ENCODE results near the gene SPHK2.
A peak's percentile ranks its signal among the peaks of the same experiment; 100 is the strongest.

SPHK2 gene

DNA sequence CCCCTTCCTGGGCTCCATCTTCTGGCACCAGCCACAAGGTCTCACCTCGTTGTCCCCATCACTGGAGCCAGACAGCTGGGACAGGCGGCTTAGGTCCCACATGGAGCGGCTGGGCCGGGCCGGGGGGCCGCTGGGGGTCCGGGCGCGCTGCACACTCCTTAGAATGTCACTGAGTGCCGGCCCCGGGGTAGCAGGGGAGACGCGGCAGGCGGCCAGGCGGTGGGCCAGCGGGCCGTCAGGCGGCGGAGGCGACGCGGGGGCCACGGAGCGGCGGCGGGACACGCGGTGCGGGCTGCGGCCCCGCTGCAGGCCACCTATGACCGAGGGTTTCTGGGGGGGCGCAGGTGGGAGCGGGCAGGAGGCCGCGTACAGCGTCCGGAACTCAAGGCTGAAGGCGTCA, 15.9 kb upstream of the SPHK2 start:
- in situ Hi-C loops (cut with HindIII; ENCODE audit: low sequenced_read_pairs), result no loop called here
- TF ChIP-seq CTCF (IDR thresholded peaks at IDR 0.05; ENCODE audit: low read depth, low read length, missing control alignments), result no peak
- DNase-seq (ENCODE audit: low read depth), result no peak
- H3K4me3 ChIP-seq (ENCODE audit: low read depth, low read length), result no peak overlapping the region

DNA sequence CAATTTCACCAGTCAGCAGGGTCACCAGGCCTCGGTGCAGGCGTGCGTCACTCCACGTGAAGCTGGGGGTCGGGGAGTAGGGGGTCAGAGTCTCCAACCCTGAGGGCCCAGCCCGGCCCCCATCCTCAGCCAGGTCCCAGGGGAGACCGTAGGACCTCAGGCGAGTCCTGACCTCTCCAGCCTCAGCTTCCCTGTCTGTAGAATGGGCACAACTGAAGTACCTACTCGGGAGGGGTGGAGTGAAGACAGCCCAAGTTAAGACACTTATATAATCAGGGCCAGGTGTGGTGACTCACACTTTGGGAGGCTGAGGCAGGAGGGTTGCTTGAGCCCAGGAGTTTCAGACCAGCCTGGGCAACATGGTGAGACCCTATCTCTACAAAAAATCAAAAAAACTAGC, 15.5 kb upstream of the SPHK2 start:
- no peak overlapping the region for H3K4me3 ChIP-seq (ENCODE audit: low read depth, low read length)
- DNase-seq (ENCODE audit: low read depth), result no peak
- TF ChIP-seq CTCF (IDR thresholded peaks at IDR 0.05; ENCODE audit: low read depth, low read length, missing control alignments), result no peak
- in situ Hi-C loops (cut with HindIII; ENCODE audit: low sequenced_read_pairs), result no loop called here

GRCh38 chr19:48606463-48607358, 12.6 kb upstream of the SPHK2 start, which contains the start of gene SPACA4:
SPACA4 (plus strand) TSS chr19:48606742; CDS start chr19:48606979, 237 bp downstream.
- DNase-seq (ENCODE audit: low read depth), result no peak
- no peak for TF ChIP-seq CTCF (IDR thresholded peaks at IDR 0.05; ENCODE audit: low read depth, low read length, missing control alignments)
- H3K4me3 ChIP-seq (ENCODE audit: low read depth, low read length), result no peak within 1 kb of the TSS
- in situ Hi-C loops (cut with HindIII; ENCODE audit: low sequenced_read_pairs), result no loop called here

- H3K4me3 ChIP-seq (ENCODE audit: low read depth, low read length), result no peak overlapping the region
- in situ Hi-C loops (cut with HindIII; ENCODE audit: low sequenced_read_pairs), result no loop called here
- TF ChIP-seq CTCF (IDR thresholded peaks at IDR 0.05; ENCODE audit: low read depth, low read length, missing control alignments), result no peak
- DNase-seq (ENCODE audit: low read depth), result no peak
Observed at GRCh38 chr19:48607359-48607755, 11.9 kb upstream of the SPHK2 start.

DNA sequence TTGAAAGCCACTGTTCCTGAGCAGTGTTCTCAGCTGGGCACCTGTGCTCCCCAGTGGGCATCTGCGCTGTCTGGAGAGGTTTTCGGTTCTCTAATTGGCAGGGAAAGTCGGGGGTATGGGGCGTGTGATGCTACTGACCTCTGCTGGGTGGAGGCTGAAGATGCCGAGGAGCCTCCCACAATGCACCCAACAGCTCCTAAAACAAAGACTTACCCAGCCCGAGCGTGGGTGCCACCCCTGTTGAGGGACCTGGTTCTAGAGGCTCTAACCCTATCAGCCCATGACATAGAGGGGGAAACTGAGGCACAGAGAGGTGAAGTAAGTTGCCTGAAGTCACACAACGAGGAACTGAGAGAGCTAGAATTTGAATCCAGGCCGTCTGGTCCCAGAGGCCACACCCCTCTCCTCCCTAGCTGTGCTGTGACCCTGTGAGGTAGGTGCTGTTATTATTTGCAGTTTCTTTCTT, 10.5 kb upstream of the SPHK2 start:
- no peak for DNase-seq (ENCODE audit: low read depth)
- TF ChIP-seq CTCF (IDR thresholded peaks at IDR 0.05; ENCODE audit: low read depth, low read length, missing control alignments), result peak; percentile 62
- in situ Hi-C loops (cut with HindIII; ENCODE audit: low sequenced_read_pairs), result no loop called here
- H3K4me3 ChIP-seq (ENCODE audit: low read depth, low read length), result no peak overlapping the region

DNA sequence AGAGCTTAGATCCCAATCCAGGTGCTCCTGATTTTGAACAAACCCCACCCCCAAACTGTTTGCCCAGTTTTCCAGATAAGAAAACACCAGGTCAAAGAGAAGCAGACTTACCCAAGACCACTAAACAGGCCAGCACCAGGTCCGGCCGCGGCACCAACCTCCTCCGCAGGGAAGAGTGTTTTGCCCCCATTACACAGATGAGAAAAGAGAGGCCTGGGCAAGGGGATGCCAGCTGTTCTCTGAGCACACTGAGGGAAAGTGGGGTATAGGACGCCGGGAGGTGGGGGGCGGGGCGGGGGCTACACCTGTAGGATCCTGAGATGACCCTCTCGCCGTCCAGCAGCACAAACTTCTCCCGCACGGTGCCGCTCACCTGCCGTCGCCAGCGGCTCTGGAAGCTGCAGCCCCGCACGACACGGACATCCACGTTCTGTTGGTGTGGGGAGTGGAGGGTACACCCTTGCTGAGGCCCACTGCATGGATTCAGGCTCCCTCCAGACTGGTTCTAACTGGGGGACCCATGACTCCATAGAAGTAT, 9.7 kb upstream of the SPHK2 start:
- no peak overlapping the region for H3K4me3 ChIP-seq (ENCODE audit: low read depth, low read length)
- TF ChIP-seq CTCF (IDR thresholded peaks at IDR 0.05; ENCODE audit: low read depth, low read length, missing control alignments), result no peak
- in situ Hi-C loops (cut with HindIII; ENCODE audit: low sequenced_read_pairs), result no loop called here
- no peak for DNase-seq (ENCODE audit: low read depth)

Data from astrocyte of the cerebellum (primary cell).